ENCODE data around the gene COG7.
A peak's percentile ranks its signal among the peaks of the same experiment; 100 is the strongest.

Gene COG7

DNA sequence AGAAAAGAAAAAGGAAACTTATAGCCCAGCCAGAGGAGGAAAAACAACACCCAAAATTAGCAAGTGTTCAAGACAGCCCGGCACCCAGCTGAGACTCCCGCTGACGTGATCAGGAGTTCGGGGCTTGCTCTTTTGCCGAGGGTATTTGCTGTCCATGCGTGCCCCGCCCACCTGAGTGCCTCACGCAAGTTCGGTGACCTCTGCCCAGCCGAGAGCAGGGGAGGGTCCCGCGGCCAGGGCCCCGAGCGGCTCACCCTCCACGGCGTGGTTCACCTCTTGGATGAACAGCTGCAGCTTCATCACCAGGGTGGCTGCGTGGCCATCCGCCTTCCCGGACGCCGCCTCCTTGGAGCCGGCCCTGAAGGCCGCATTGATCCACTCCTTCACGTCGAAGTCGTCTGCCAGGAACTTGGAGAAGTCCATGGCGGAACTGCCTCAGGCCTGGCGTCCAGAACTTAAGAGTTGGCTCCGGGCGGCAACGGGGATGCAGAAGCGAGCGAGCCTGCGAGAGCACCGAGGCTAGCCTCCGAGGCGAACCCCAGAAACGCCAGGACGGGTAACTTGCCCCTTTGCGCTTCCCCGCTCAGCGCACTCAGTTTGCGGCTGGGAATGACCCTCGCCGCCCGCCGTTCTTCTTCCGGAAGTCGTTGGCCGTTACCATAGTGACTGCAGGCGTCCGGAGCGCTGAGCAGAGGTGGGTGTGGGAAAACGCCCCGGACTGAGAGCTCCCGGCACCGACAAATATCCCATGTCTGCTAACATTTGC is at the start of gene COG7:
Gene COG7, minus strand, starts transcription at position 618 of the 766 bp plus-strand sequence. Its CDS starts 195 bp downstream, at position 423.
- Mint-ChIP-seq H3K9me3 (no peaks in the 10 kb centered on the region), H3K36me3 (ENCODE audit: low read depth) (peaks cover 12% of the 10 kb centered on the region), H3K4me1 (peaks cover 20% of the 10 kb centered on the region), H3K27me3 (ENCODE audit: low read depth) (no peaks in the 10 kb centered on the region), H3K27ac (peak within 1 kb of the TSS; percentile 96 to 97 (median 96)), H3K4me3 (peak within 1 kb of the TSS; percentile 99 to 100 (median 100))
- TF ChIP-seq CTCF (IDR thresholded peaks at IDR 0.05; ENCODE audit: unreplicated experiment in 3 of 3) = no peak

- peaks cover 47% of the 10 kb centered on the region for H3K4me1 Mint-ChIP-seq
- H3K27me3 Mint-ChIP-seq (ENCODE audit: low read depth) = no peaks in the 10 kb centered on the region
- H3K36me3 Mint-ChIP-seq (ENCODE audit: low read depth) = peaks cover 3% of the 10 kb centered on the region
- H3K9me3 Mint-ChIP-seq = no peaks in the 10 kb centered on the region
- no peak for TF ChIP-seq CTCF (IDR thresholded peaks at IDR 0.05; ENCODE audit: unreplicated experiment in 3 of 3)
- H3K27ac Mint-ChIP-seq = no peak overlapping the region
- H3K4me3 Mint-ChIP-seq = no peak overlapping the region
Observed at GRCh38 chr16:23502466-23502865, 49.5 kb upstream of the COG7 start.

- H3K9me3 Mint-ChIP-seq = no peaks in the 10 kb centered on the region
- peaks cover 4% of the 10 kb centered on the region for H3K36me3 Mint-ChIP-seq (ENCODE audit: low read depth)
- H3K4me1 Mint-ChIP-seq = peaks cover 43% of the 10 kb centered on the region
- no peak overlapping the region for H3K4me3 Mint-ChIP-seq
- no peak for TF ChIP-seq CTCF (IDR thresholded peaks at IDR 0.05; ENCODE audit: unreplicated experiment in 3 of 3)
- H3K27me3 Mint-ChIP-seq (ENCODE audit: low read depth) = no peaks in the 10 kb centered on the region
- no peak overlapping the region for H3K27ac Mint-ChIP-seq
Observed at GRCh38 chr16:23501291-23501690, 48.3 kb upstream of the COG7 start.

DNA sequence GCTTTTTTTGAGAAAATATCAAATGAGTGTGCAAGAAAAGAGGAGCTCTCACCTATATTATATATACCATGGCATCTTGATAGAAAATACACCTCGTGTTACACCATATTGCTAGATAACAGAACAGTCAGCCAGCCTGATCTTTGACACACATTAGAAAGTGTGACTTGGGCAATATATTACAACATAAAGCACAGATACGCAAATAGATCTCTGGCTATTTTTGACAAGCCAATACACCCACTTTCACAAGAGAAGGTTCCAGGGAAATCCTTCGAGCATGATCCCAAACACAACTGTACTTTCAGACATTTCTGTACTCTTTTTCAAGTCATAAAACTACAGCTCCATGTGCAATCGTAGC is 47.9 kb upstream of the COG7 start:
- Mint-ChIP-seq H3K27me3 (ENCODE audit: low read depth) (no peaks in the 10 kb centered on the region), H3K27ac (no peak overlapping the region), H3K4me3 (no peak overlapping the region), H3K9me3 (no peaks in the 10 kb centered on the region), H3K36me3 (ENCODE audit: low read depth) (peaks cover 4% of the 10 kb centered on the region), H3K4me1 (peaks cover 38% of the 10 kb centered on the region)
- TF ChIP-seq CTCF (IDR thresholded peaks at IDR 0.05; ENCODE audit: unreplicated experiment in 3 of 3) = no peak

GRCh38 chr16:23500212-23500861 is 47.3 kb upstream of the COG7 start:
- Mint-ChIP-seq H3K27ac (no peak overlapping the region), H3K27me3 (ENCODE audit: low read depth) (no peaks in the 10 kb centered on the region), H3K9me3 (no peaks in the 10 kb centered on the region), H3K36me3 (ENCODE audit: low read depth) (peaks cover 4% of the 10 kb centered on the region), H3K4me3 (no peak overlapping the region), H3K4me1 (peaks cover 33% of the 10 kb centered on the region)
- TF ChIP-seq CTCF (IDR thresholded peaks at IDR 0.05; ENCODE audit: unreplicated experiment in 3 of 3) = no peak
